8988T (cell line): Measurements from ENCODE around the gene CAPG.

Source experiments
- DNase-seq: peaks from one replicate; pipeline ENCODE4 v3.0.0; 2011

CAPG gene

GRCh38 chr2:85438201-85439024 is 28.2 kb upstream of the CAPG start:
- peak; percentile 35 for DNase-seq

GRCh38 chr2:85437488-85438200 is 27.5 kb upstream of the CAPG start:
- DNase-seq = no peak

- DNase-seq = no peak
Measured at GRCh38 chr2:85436836-85437487, 26.8 kb upstream of the CAPG start.

GRCh38 chr2:85435981-85436835 is 26.0 kb upstream of the CAPG start:
- peak; percentile 84 for DNase-seq

GRCh38 chr2:85435220-85435958 is 25.2 kb upstream of the CAPG start:
- DNase-seq = no peak

- DNase-seq = no peak
Measured at GRCh38 chr2:85434696-85435095, 24.5 kb upstream of the CAPG start.

GRCh38 chr2:85433511-85434089 is 23.4 kb upstream of the CAPG start:
- DNase-seq = no peak

GRCh38 chr2:85431570-85432205 is 21.5 kb upstream of the CAPG start:
- no peak for DNase-seq

GRCh38 chr2:85430752-85431569 is 20.8 kb upstream of the CAPG start:
- DNase-seq = no peak

GRCh38 chr2:85429924-85430289 is 19.7 kb upstream of the CAPG start:
- DNase-seq = no peak

GRCh38 chr2:85429213-85429923 is 19.2 kb upstream of the CAPG start:
- no peak for DNase-seq

GRCh38 chr2:85428343-85428881 is 18.2 kb upstream of the CAPG start:
- DNase-seq = no peak

- DNase-seq = no peak
Measured at GRCh38 chr2:85427300-85427835, 17.2 kb upstream of the CAPG start.

GRCh38 chr2:85425588-85425987 is 15.4 kb upstream of the CAPG start:
- no peak for DNase-seq

GRCh38 chr2:85423525-85423924 is 13.4 kb upstream of the CAPG start:
- DNase-seq = no peak

- no peak for DNase-seq
Measured at GRCh38 chr2:85422072-85422457, 11.9 kb upstream of the CAPG start.

GRCh38 chr2:85421260-85422071 is 11.3 kb upstream of the CAPG start:
- DNase-seq = no peak
